Suppressor macrophage treated with lipopolysaccharide for 4 hours (primary cell): ENCODE measurements around the gene ZC3H15.

Experiments used
- DNase-seq: peaks from one replicate; pipeline ENCODE4 v3.0.0-alpha.2; 2020

The ZC3H15 gene

DNA sequence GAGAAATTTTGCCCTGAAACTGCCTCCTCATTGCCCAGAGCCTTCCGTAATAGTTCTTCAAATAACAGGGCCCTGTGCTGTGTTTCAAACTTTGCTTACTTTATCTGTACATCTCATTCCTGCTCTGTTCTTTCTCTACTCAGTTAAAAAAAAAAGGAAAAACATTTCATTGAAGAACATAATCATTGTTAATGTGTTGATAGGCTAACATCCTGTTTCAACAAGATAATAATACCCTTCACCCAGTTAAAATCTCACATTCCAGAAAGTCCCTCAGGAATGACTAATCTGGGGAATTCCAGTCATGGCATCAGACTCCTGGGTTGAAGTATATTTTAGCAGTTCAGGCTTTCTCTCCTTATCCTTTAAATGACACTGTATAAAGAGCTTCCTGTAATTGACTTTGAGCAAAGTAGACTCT, 58.2 kb downstream of the ZC3H15 start:
- peak; percentile 77 for DNase-seq

DNA sequence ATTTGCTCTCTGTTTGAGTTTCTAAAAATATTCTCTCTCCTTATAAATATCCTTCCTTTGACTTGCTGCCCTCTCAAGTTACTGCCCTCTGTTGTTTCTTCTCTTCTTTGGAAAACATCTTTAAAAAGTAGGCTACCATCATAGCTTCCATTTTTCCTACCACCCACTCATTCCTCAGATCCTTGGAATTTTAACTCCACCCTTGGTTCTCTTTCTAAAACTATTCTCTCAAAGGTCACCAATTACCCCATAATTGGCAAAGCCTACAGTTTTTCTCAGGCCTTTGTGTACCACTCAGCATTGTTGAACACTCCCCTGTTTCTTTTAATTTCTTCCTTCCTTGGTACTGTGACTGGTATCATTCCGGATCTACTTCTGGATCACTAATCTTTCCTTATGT, 60.8 kb downstream of the ZC3H15 start:
- DNase-seq: no peak

DNA sequence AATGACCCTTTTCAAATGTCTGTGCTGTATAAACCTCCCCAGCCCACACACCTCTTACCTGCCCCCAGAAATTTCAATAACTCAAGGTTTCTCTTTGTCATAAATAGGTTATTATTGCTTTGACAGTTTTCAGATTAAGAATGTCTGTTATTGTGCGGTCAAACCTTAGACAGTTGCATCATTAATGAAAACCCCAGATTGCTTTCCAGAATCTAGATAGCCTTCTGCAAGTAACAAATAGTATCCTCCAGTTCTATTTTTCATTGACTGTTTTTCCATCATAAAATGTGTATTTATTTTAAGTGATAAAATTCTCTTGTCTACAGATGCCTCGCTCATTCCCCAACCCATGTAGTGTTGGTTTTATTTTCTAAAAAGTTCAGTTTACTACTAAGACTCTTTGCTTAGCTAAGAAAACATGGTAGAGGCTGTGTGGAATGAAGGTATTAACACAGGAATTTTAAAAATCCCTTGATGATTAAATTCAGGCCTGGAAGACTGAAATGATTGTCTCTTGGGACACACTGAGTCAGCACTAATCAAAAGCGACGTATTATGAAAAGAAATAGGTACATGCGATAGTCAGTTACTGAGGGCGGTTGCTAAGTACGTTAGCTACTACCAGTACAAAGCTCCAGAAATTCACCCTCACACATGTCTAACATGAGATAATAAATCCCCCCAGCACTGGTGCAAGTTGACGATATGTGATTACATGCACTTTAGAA, 65.4 kb downstream of the ZC3H15 start:
- DNase-seq: no peak

DNA sequence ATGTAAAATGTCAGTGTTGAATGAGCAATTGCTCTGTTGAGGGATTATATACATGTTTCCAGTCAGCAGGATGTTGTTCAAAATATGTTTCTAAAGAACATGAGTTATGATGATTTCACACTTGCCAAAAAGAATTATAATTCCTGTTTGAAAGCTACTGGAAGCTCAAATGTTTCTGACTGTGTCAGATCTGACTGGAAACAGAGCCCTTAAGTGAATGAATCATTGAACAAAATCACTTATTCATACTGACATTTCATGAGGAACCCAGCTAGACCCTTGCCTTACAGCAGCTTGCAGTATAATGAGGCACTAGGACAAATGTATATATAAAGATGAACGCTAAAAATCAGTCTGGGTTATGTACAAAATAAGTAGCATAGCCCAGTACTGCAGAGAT, 68.4 kb downstream of the ZC3H15 start:
- DNase-seq: peak; percentile 60

DNA sequence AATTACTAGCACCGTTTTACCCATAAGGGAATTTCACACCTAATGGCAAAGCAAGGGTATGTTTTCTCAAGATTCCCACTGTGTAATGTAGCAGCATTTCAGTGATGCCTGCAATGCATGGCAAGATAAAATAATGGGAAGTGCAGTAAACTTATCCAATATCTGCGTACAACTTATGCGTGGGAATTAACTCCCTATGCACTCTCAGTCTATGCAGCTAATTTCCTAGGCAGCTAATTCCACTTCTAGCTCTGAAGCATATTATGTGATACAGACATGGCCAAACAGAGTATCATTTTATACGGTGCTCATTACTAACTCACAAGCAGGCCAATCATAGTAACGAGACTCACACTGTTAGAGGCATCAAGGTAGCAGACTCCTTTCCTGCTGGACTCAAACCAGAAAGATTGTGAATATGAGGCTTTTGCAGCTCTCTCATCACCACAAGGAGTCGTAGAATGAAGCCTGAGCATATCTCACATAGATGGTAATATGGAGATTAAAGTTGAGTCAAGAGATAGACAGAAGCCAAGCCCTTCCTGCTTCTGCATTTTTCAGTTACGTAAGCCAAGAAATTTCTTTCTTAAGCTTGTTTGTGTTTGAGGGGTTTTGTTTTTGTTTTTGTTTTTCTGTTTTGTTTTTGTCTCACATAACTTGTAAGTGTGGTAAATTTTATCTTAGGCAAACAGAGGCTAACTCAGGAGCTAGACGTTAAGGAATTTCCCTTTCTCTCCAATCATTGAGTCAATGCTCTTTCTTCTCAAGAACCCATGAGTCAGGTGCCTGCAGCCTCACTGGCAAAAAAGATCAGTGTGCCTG, 69.0 kb downstream of the ZC3H15 start:
- DNase-seq: peak; percentile 47

DNA sequence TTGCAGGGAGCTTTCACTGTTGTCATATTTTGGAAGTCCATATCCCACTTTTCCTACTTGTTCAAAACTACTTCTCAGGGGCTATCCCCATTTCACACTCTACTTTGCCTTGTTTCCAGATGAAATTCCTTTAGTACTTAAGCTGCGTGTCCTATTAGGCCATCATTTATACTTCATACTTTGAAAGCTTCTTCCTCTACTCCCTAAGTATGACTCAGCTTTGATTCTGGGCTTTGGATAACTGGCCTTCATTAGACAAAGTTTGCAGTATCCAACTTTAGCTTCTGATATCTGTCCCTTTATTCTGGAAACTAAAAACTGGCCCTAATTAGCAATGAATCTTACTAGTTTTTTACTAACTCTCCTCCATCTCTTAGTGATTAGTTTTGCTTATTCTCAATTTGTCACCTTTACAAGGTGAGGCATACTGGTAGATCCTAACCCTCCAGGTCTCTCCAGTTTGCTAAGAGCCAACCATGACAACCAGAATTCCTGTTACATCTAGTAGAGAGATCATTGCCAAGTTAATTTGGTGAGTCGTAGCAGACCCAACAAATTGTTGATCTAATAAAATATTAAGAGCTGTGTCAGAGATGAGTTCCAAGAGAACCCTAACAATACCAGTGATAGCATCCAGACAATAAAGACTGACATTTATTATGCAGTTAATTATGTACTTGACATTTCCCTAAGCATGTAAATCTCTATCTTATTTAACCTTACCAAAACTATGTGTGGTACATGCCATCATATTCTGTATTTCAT, 72.6 kb downstream of the ZC3H15 start:
- no peak for DNase-seq
